Vagina (tissue), 2 donors: Measurements from ENCODE around the gene HDAC7. TPM values are rescaled to one million over a fixed set of nuclear protein-coding genes. Genes with fewer than 3 reads are reported as not detected.
A peak's percentile ranks its signal among the peaks of the same experiment; 100 is the strongest.
"Not testable (repeated sequence)": the region's sequence is repeated elsewhere in the genome, so short reads cannot be mapped to it uniquely, and the experiment has no call there.

Experiments used
- DNase-seq, 2 donors: peaks; one replicate each; pipeline ENCODE4 v3.0.0-alpha.2; 2017; ENCODE audit errors: extremely low spot score in 2 of 2
- H3K27ac ChIP-seq: fragments of 200-600 bp; sonication (generic); one replicate; pipeline ENCODE4 v1.5.1; 2019
- H3K27me3 ChIP-seq: fragments of 200-600 bp; sonication (generic); one replicate; pipeline ENCODE4 v1.5.1; 2019
- H3K36me3 ChIP-seq, 2 donors: fragments of 200-600 bp; sonication (generic); one replicate each; pipeline ENCODE4 v1.5.1; 2017 to 2019
- H3K4me1 ChIP-seq: fragments of 200-600 bp; sonication (generic); one replicate; pipeline ENCODE4 v1.5.1; 2019
- H3K4me3 ChIP-seq, 2 donors: fragments of 200-600 bp; sonication (generic); 1 replicate in 1 of 2; 2 replicates in 1 of 2; pipeline ENCODE4 v1.5.1; 2016 to 2019
- H3K9me3 ChIP-seq: fragments of 200-600 bp; sonication (generic); one replicate; pipeline ENCODE4 v1.5.1; 2019
- CTCF ChIP-seq, 3 experiments: fragments of 450-650 bp in 2 of 3; fragments of 200-600 bp in 1 of 3; sonication (generic) in 1 of 3; IDR thresholded peaks; one replicate each; pipeline ENCODE4 v1.5.1; 2017 to 2019; ENCODE audit warnings: antibody characterized with exemption in 3 of 3, mild to moderate bottlenecking in 2 of 3, moderate library complexity in 2 of 3
- POLR2A ChIP-seq, 2 donors: fragments of 450-650 bp; IDR thresholded peaks; one replicate each; pipeline ENCODE4 v1.6.1; 2017; ENCODE audit warnings: antibody characterized with exemption in 2 of 2, mild to moderate bottlenecking in 2 of 2, moderate library complexity in 2 of 2
- POLR2AphosphoS5 ChIP-seq, 2 donors: sonication (generic); formaldehyde crosslinking; IDR thresholded peaks; one replicate each; pipeline ENCODE4 v1.9.0; 2017; ENCODE audit warnings: antibody characterized with exemption in 2 of 2, mild to moderate bottlenecking in 2 of 2, low read depth in 1 of 2; ENCODE audit not compliant: insufficient read depth in 1 of 2
- intact Hi-C: fragments of 100-400 bp; cut with DNase I; formaldehyde crosslinking; loops from one replicate; pipeline ENCODE4 v1.15.1; 2023
- total RNA-seq: library from RNA; depleted of rRNA; stranded (reverse); fragments of >200 nt; gene quantifications from one replicate; pipeline ENCODE4 v1.2.3, GENCODE V29; 2016

Gene HDAC7
- total RNA-seq, 1 donor from 2014 or later, result 67.0 TPM

- Histone ChIP-seq H3K9me3 (no peaks in the 10 kb centered on the region), H3K4me1 (peaks cover 84% of the 10 kb centered on the region), H3K27me3 (no peaks in the 10 kb centered on the region), H3K27ac (peak overlapping the region; percentile 99), H3K36me3 (no peaks in the 10 kb centered on the region), H3K4me3 (peak overlapping the region; percentile 79 to 96)
- intact Hi-C loops, result no loop called here
- TF ChIP-seq POLR2AphosphoS5 (IDR thresholded peaks at IDR 0.05; ENCODE audit: insufficient read depth in 1 of 2, low read depth in 1 of 2) (peak in 1 of 2 donors; percentile 24), POLR2A (IDR thresholded peaks at IDR 0.05) (no peak), CTCF (IDR thresholded peaks at IDR 0.05) (no peak)
- DNase-seq, result no peak
Observed at GRCh38 chr12:47816403-47817271, 3.1 kb downstream of the HDAC7 start.

GRCh38 chr12:47815447-47815846 is 4.3 kb downstream of the HDAC7 start:
- Histone ChIP-seq H3K27ac (peak overlapping the region; percentile 99), H3K4me1 (peaks cover 85% of the 10 kb centered on the region)
- intact Hi-C loops, H3K4me3 ChIP-seq, H3K9me3 ChIP-seq, DNase-seq, H3K36me3 ChIP-seq, H3K27me3 ChIP-seq: not testable (repeated sequence)

- TF ChIP-seq POLR2A (IDR thresholded peaks at IDR 0.05), result no peak
- TF ChIP-seq POLR2AphosphoS5 (IDR thresholded peaks at IDR 0.05; ENCODE audit: insufficient read depth in 1 of 2, low read depth in 1 of 2), result no peak
- no peak for TF ChIP-seq CTCF (IDR thresholded peaks at IDR 0.05)
- no peak for DNase-seq
- no peak overlapping the region for H3K4me3 ChIP-seq
- no peaks in the 10 kb centered on the region for H3K27me3 ChIP-seq
- intact Hi-C loops, result no loop called here
- H3K27ac ChIP-seq, result peak overlapping the region; percentile 99
- H3K36me3 ChIP-seq, result no peaks in the 10 kb centered on the region
- peaks cover 93% of the 10 kb centered on the region for H3K4me1 ChIP-seq
- no peaks in the 10 kb centered on the region for H3K9me3 ChIP-seq
Observed at GRCh38 chr12:47814539-47815170, 5.0 kb downstream of the HDAC7 start.

GRCh38 chr12:47813511-47814196 is 6.0 kb downstream of the HDAC7 start:
- H3K36me3 ChIP-seq, result no peaks in the 10 kb centered on the region
- no peaks in the 10 kb centered on the region for H3K27me3 ChIP-seq
- peak overlapping the region; percentile 99 for H3K27ac ChIP-seq
- no peak for DNase-seq
- H3K4me1 ChIP-seq, result peaks cover 100% of the 10 kb centered on the region
- TF ChIP-seq POLR2AphosphoS5 (IDR thresholded peaks at IDR 0.05; ENCODE audit: insufficient read depth in 1 of 2, low read depth in 1 of 2), result no peak
- H3K4me3 ChIP-seq, result peak overlapping the region; percentile 43 to 51
- intact Hi-C loops, result no loop called here
- no peaks in the 10 kb centered on the region for H3K9me3 ChIP-seq

- peak overlapping the region; percentile 99 for H3K27ac ChIP-seq
- intact Hi-C loops, result no loop called here
- peaks cover 100% of the 10 kb centered on the region for H3K4me1 ChIP-seq
- H3K36me3 ChIP-seq, result no peaks in the 10 kb centered on the region
- no peaks in the 10 kb centered on the region for H3K27me3 ChIP-seq
- TF ChIP-seq POLR2A (IDR thresholded peaks at IDR 0.05), result no peak
- no peak for TF ChIP-seq CTCF (IDR thresholded peaks at IDR 0.05)
- TF ChIP-seq POLR2AphosphoS5 (IDR thresholded peaks at IDR 0.05; ENCODE audit: insufficient read depth in 1 of 2, low read depth in 1 of 2), result peak; percentile 81 to 84
- DNase-seq, result peak in 1 of 2 donors; percentile 96
- H3K4me3 ChIP-seq, result peak overlapping the region; percentile 43 to 51
- no peaks in the 10 kb centered on the region for H3K9me3 ChIP-seq
Observed at GRCh38 chr12:47812797-47813510, 6.7 kb downstream of the HDAC7 start.
